ENCODE measurements around the gene BACE2.

The BACE2 gene

GRCh38 chr21:41207401-41208375, 39.7 kb downstream of the BACE2 start:
- DNase-seq (ENCODE audit: extremely low spot score): no peak
- POLR2A ChIA-PET: no interaction called here
- CTCF ChIA-PET: interaction anchor here (0.6 kb wide), 1 partner anchor 648 kb away, joined by 4 read pairs; no protein-coding TSS in a partner anchor
- no peak for TF ChIP-seq CTBP1 (IDR thresholded peaks at IDR 0.05; ENCODE audit: borderline replicate concordance)
- no peak for TF ChIP-seq TARDBP (IDR thresholded peaks at IDR 0.05)
- TF ChIP-seq ZNF384 (IDR thresholded peaks at IDR 0.05): no peak
- no peak for TF ChIP-seq ARNT (IDR thresholded peaks at IDR 0.05)
- TF ChIP-seq NFRKB (IDR thresholded peaks at IDR 0.05): no peak
- TF ChIP-seq FOXM1 (IDR thresholded peaks at IDR 0.05; ENCODE audit: borderline replicate concordance): no peak
- no peak for TF ChIP-seq BHLHE40 (IDR thresholded peaks at IDR 0.05; ENCODE audit: borderline replicate concordance)
- TF ChIP-seq FOXK2 (IDR thresholded peaks at IDR 0.05): no peak
- no peak for TF ChIP-seq SUZ12 (IDR thresholded peaks at IDR 0.05)
- no peak for TF ChIP-seq PKNOX1 (IDR thresholded peaks at IDR 0.05)
- no peak for TF ChIP-seq L3MBTL2 (conservative IDR thresholded peaks at IDR 0.05)

DNA sequence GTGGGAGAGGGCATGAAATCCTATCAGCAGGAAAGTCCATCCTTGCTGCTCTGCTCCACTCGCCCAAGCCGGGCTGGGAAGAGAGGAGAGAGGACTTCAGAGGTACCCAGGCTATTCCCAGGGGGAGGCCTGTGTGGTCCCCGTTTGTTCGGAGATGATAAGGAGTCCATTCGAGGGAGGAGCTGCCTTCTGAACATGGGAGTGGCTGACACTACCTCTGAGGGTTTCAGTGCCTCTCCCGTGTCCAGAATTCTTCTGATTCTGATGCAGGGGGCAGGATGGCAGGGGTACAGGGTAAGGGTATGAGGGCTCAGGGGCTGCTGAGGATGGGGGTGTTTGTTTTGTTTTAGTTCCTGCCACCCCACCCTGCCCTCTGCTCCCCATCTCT, 40.4 kb downstream of the BACE2 start:
- no peak for TF ChIP-seq PKNOX1 (IDR thresholded peaks at IDR 0.05)
- no peak for TF ChIP-seq NFRKB (IDR thresholded peaks at IDR 0.05)
- no peak for TF ChIP-seq FOXK2 (IDR thresholded peaks at IDR 0.05)
- no peak for TF ChIP-seq SUZ12 (IDR thresholded peaks at IDR 0.05)
- TF ChIP-seq FOXM1 (IDR thresholded peaks at IDR 0.05; ENCODE audit: borderline replicate concordance): no peak
- TF ChIP-seq ZNF384 (IDR thresholded peaks at IDR 0.05): no peak
- no peak for DNase-seq (ENCODE audit: extremely low spot score)
- ChIA-PET CTCF (interaction anchor here (0.6 kb wide), 1 partner anchor 649 kb away, joined by 4 read pairs; no protein-coding TSS in a partner anchor), POLR2A (no interaction called here)

DNA sequence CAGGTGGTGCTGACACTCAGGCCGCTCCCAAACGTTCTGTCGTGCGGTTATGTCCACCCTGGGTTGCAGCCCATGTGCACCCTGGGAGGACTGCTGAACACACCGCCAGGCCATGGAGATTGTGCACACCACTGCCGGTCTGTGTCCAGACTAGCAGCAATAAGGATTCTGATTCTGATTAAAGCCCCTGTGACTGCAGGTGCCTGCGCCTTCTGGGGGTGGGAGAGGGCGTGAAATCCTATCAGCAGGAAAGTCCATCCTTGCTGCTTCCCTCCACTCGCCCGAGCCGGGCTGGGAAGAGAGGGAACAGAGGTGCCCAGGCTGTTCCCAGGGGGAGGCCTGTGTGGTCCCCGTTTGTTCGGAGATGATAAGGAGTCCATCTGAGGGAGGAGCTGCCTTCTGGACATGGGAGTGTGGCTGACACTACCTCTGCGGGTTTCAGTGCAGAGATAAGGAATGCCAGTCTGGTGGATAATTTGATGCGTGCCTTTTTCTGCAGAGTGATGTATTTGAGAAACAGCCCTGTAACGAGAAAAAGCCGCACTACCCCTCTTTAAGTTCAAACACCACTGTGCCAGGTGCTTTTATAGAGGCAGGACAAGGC, 41.2 kb downstream of the BACE2 start:
- DNase-seq (ENCODE audit: extremely low spot score): no peak
- ChIA-PET POLR2A (no interaction called here), CTCF (no interaction called here)
- no peak for TF ChIP-seq ARNT (IDR thresholded peaks at IDR 0.05)
- no peak for TF ChIP-seq LEF1 (IDR thresholded peaks at IDR 0.05; ENCODE audit: borderline replicate concordance)

- DNase-seq (ENCODE audit: extremely low spot score): no peak
- CTCF ChIA-PET: no interaction called here
Measured at GRCh38 chr21:41210426-41211059, 42.6 kb downstream of the BACE2 start.

DNA sequence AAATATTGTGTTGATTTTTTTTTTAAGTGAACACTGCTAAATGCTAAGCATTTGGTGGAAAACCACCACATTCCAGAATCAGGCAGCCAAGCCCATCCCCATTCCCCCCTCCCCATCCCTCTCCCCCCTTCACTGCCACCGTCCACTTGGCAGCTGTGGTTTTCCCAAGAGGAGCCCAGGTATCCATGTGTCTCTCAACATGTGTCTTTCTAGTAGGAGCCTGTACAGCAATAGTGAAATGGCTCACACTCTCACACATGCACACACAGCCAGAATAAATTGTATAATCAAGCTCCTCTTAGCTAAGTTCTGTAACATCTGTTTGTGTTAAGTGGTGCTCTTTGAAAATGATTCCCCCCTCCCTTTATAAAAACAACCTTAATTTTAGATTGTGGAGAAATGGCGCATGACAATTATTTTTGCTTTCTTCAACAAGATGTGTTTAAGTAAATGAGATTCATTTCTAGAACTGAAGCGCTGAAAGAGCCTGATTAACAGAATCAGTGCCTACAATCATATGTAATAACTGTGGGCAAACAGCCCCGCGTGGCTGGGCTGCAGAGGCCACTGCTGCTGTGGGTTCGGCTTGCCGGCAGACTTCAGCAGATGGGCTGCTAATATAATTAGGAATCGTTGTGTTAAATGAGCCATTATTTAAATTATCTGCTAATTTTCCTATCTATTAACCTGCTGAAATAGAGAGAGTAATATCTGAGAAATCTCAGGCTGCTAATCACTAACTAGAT, 43.3 kb downstream of the BACE2 start:
- POLR2A ChIA-PET: no interaction called here
- CTCF ChIA-PET: no interaction called here
- no peak for TF ChIP-seq FOXM1 (IDR thresholded peaks at IDR 0.05; ENCODE audit: borderline replicate concordance)
- TF ChIP-seq L3MBTL2 (conservative IDR thresholded peaks at IDR 0.05): no peak
- no peak for TF ChIP-seq ARNT (IDR thresholded peaks at IDR 0.05)
- no peak for TF ChIP-seq FOXK2 (IDR thresholded peaks at IDR 0.05)
- no peak for TF ChIP-seq ZNF384 (IDR thresholded peaks at IDR 0.05)
- TF ChIP-seq FOXA1 (IDR thresholded peaks at IDR 0.05): no peak
- TF ChIP-seq ELF4 (IDR thresholded peaks at IDR 0.05): no peak
- no peak for TF ChIP-seq SUZ12 (IDR thresholded peaks at IDR 0.05)
- no peak for DNase-seq (ENCODE audit: extremely low spot score)

More at GRCh38 chr21:41210426-41211059, 42.6 kb downstream of the BACE2 start:
- TF ChIP-seq SP1 (IDR thresholded peaks at IDR 0.05): no peak
- TF ChIP-seq LEF1 (IDR thresholded peaks at IDR 0.05; ENCODE audit: borderline replicate concordance): no peak
- no peak for TF ChIP-seq CTBP1 (IDR thresholded peaks at IDR 0.05; ENCODE audit: borderline replicate concordance)
- TF ChIP-seq ELF4 (IDR thresholded peaks at IDR 0.05): no peak
- TF ChIP-seq FOXK2 (IDR thresholded peaks at IDR 0.05): no peak
- TF ChIP-seq TARDBP (IDR thresholded peaks at IDR 0.05): no peak
- no peak for TF ChIP-seq L3MBTL2 (conservative IDR thresholded peaks at IDR 0.05)
- no peak for TF ChIP-seq ZNF384 (IDR thresholded peaks at IDR 0.05)
- no peak for TF ChIP-seq BHLHE40 (IDR thresholded peaks at IDR 0.05; ENCODE audit: borderline replicate concordance)
- no peak for TF ChIP-seq NFRKB (IDR thresholded peaks at IDR 0.05)
- no peak for TF ChIP-seq FOXM1 (IDR thresholded peaks at IDR 0.05; ENCODE audit: borderline replicate concordance)
- no peak for TF ChIP-seq HDGF (IDR thresholded peaks at IDR 0.05; ENCODE audit: borderline replicate concordance)
- TF ChIP-seq ARNT (IDR thresholded peaks at IDR 0.05): no peak
- no peak for TF ChIP-seq SUZ12 (IDR thresholded peaks at IDR 0.05)
- no peak for TF ChIP-seq FOXA1 (IDR thresholded peaks at IDR 0.05)
- POLR2A ChIA-PET: no interaction called here

- TF ChIP-seq PKNOX1 (IDR thresholded peaks at IDR 0.05): no peak
- no peak for TF ChIP-seq HDGF (IDR thresholded peaks at IDR 0.05; ENCODE audit: borderline replicate concordance)
- TF ChIP-seq CTBP1 (IDR thresholded peaks at IDR 0.05; ENCODE audit: borderline replicate concordance): no peak
- TF ChIP-seq FOXM1 (IDR thresholded peaks at IDR 0.05; ENCODE audit: borderline replicate concordance): no peak
- no peak for TF ChIP-seq SP1 (IDR thresholded peaks at IDR 0.05)
- TF ChIP-seq FOXK2 (IDR thresholded peaks at IDR 0.05): no peak
- no peak for TF ChIP-seq SUZ12 (IDR thresholded peaks at IDR 0.05)
- no peak for TF ChIP-seq BHLHE40 (IDR thresholded peaks at IDR 0.05; ENCODE audit: borderline replicate concordance)
- no peak for TF ChIP-seq ZNF384 (IDR thresholded peaks at IDR 0.05)
- no peak for TF ChIP-seq FOXA1 (IDR thresholded peaks at IDR 0.05)
- no peak for TF ChIP-seq LEF1 (IDR thresholded peaks at IDR 0.05; ENCODE audit: borderline replicate concordance)
- CTCF ChIA-PET: no interaction called here
- DNase-seq (ENCODE audit: extremely low spot score): no peak
- POLR2A ChIA-PET: interaction anchor here (0.6 kb wide), 1 partner anchor 10 kb away, joined by 3 read pairs; no protein-coding TSS in a partner anchor
Measured at GRCh38 chr21:41213021-41213420, 45.1 kb downstream of the BACE2 start.
